CD4-positive, alpha-beta T cell treated with Interleukin-2 at 100 ng/mL for 4 hours (primary cell): ENCODE results near the gene SLC2A5.

Experiments used
- DNase-seq: peaks from one replicate; pipeline ENCODE4 v3.0.0-alpha.2; 2020; ENCODE audit warnings: low spot score

SLC2A5 gene

GRCh38 chr1:9061252-9061960 is 8.0 kb downstream of the SLC2A5 start:
- DNase-seq: no peak

DNA sequence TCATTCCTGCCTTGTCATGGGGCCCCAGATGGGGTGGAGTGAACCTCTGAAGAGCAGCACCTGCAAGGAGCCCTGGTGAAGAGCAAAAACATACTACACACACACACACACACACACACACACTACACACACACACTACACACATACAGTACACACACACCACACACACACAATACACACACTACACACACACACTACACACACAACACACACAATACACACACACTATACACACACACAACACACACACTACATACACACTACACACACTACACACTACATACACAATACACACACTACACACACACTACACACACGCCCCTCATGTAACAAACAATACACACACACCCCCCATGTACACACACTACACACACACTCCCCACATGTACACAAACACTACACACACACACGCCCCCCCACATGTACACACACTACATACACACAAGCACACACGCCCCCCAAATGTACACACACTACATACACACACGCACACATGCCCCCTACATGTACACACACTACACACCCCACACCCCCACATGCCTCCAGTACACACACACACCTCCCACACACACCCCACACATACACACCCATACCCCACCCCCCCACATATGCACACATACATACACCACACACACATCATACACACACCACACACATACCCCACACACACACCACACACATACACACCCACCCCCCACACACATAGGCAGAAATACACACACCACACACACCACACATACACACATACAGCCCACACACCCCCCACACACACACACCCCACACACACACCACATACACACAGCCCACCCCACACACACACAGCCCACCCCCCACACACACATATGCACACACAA is 9.3 kb downstream of the SLC2A5 start:
- no peak for DNase-seq

GRCh38 chr1:9058465-9058864 is 11.0 kb downstream of the SLC2A5 start:
- no peak for DNase-seq

- DNase-seq: no peak
These were observed 11.6 kb downstream of the SLC2A5 start for GRCh38 chr1:9057851-9058250.

DNA sequence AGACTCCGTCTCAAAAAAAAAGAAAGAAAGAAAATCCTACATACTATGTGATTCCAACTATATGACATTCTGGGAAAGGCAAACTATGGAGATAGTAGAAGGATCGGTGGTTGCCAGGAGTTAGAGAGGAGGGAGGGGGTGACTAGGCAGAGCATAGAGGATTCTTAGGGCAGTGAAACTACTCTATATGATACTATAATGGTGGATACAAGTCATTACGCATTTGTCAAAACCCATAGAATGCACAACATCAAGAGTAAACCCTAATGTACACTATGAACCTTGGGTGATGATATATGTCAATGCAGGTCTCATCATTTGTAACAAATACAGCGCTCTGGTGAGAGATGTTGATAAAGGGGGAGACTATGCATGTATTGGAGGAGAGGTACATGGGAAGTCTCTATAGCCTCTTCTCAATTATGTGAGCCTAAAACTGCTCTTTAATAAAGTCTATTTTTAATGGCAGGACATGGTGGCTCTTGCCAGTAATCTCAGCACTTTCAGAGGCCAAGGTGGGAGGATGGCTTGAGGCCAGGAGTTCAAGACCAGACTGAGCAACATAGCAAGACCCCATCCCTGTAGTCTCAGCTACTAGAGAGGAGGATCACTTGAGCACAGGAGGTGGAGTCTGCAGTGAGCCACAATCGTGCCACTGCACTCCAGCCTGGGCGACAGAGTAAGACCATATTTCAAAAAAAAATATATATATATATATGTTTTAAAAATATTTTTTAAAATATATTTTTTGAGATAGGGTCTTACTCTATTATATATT is 17.0 kb downstream of the SLC2A5 start:
- DNase-seq: no peak

DNA sequence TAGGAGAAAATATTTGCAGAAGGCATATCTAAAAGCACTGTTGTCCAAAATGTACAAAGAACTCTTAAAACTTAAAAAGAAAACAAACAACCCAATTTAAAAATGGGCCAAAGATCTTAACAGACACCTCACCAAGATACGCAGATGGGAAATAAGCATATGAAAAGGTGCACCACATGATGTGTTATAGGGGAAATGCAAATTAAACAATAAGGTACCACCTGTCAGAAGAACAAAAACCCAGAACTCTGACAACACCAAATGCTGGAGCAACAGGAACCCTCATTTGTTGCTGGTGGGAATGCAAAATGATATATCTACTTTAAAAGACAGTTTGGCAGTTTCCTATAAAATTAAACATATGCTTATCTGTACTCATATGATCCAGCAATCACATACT is 18.1 kb downstream of the SLC2A5 start:
- no peak for DNase-seq

GRCh38 chr1:9050803-9051202 is 18.6 kb downstream of the SLC2A5 start:
- no peak for DNase-seq

GRCh38 chr1:9048551-9048950 is 20.9 kb downstream of the SLC2A5 start:
- DNase-seq: no peak

DNA sequence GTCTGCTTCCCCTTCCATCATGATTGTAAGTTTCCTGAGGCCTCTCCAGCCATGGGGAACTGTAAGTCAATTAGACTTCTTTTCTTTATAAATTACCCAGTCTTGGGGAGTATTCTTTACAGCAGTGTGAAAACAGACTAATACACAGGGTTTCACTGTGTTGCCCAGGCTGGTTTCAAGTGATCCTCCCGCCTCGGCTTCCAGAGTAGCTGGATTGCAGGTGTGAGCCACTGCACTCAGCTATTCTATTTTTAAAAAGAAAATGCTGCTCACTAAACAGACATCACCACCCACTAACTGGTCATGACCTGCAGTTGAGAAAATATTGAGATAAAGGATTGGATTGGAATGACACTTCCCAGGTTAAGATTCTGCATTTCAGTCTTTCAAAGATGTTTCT is 22.4 kb downstream of the SLC2A5 start:
- DNase-seq: no peak

GRCh38 chr1:9045861-9046510 is 23.4 kb downstream of the SLC2A5 start:
- no peak for DNase-seq

GRCh38 chr1:9044236-9044635 is 25.2 kb downstream of the SLC2A5 start:
- DNase-seq: no peak

DNA sequence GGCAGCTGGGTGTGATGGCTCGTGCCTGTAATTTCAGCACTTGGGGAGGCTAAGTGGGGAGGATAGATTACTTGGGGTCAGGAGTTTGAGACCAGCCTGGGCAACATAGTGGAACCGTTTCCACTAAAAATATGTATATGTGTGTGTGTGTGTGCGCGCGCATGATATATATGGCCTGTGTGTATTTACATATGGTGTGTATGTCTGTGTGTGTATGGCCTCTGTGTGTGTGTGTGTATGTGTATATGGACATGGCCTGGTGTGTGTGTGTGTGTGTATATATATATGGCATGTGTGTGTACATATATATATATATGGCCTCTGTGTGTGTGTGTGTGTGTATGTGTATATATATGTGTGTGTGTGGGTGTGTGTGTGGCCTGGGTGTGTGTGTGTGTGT is 27.2 kb downstream of the SLC2A5 start:
- no peak for DNase-seq

GRCh38 chr1:9041116-9041779 is 28.2 kb downstream of the SLC2A5 start:
- DNase-seq: no peak

DNA sequence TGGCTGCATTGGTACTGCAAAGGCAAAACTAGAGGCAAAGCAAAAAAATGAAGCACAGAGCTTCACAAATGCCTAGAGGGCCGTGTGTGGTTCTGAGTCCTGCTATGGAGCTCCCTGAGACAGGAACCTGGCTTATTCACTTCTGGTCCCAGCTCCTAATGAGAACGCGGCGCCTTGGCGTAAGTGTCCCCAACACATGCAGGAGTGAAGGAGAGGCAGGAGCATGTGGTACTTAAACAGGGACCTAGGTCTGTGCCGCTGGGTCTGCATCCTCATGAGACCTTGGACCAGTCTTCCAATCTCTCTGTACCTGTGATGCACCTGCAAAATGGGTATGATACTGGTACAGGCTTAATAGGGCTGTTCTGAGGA is 28.8 kb downstream of the SLC2A5 start:
- no peak for DNase-seq

DNA sequence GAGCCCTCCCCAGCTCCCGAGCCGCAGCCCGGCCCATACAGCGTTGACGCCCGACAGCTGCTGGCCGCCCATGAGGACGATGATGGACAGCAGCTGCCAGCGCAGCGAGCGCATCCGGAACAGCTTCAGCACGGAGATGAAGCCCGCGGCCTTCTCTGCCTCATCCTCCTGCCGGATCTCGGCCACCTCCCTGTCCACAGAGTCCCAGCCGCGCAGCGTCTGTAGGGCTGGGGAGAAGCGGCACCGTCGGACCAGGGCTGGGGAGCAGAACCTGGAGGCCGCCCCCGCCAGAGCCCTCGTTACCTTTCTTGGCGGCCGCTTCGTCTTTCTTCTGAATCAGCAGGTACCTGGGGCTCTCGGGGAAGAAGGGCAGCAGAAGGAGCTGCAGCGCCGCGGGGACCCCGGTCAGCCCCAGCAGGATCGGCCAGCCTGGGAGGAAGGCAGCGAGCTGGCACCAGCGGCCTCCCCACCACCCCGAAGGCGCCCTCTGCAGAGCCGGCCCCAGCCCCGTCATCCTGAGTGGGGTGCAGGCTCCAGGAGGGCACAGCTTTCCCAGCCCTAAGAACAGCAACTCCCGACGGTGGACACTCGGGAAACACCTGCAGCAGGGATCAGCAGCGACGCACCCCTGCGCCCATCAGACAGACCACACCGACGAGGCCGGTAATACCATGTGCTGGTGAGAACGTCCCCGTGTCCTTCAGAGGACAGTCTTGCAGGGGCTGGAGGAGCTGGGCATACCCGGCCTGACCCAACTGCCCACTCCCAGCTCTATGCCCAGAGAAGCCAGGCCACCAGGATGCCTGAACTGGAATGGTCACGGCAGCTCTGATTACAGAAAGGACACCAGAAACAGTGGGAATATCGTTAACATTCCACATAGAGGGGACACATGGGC is 29.4 kb downstream of the SLC2A5 start:
- no peak for DNase-seq

DNA sequence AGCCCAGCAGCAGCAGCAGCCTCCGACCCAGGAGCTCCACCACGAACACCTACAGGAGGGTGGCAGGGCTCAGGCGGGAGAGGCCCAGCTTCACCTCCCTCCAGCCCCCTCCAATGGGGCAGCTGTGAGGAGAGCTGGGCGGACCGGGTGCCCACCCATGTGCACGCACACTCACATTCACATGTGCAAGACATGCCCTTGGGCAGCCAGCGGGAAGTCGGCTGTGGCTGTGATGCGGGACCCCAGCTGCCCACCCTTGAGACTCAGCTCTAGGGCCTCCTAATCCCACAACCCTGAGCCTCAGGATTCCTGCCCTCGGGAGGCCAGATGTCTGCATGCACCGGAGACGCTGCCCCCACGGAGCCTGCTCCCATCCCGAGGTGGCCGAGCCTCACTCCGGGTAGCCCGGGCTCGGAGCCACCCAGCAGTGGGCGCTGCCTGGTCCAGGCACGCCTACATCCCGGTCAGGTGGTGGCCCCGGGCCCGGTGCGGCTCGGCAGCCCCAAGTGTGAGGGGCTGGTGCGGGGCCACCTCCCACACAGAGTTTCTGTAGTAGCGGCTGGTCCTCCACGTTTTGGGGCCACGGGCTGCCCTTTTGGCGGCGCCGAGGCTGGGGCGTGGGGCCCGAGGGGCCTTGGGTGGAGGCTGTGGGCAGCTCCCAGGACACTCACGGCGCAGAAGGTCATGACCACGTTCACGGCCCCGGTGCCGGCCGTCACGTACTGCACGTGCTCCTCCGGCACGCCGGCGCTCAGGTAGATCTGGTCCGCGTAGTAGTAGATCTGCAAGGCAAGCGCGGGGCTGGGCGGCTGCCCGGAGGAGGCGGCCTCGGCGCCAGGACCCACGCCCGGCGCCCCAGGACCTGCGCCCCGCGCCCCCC is 30.3 kb downstream of the SLC2A5 start:
- no peak for DNase-seq

- no peak for DNase-seq
These were observed 31.1 kb downstream of the SLC2A5 start for GRCh38 chr1:9038338-9038650.

GRCh38 chr1:9037476-9038337 is 31.7 kb downstream of the SLC2A5 start:
- DNase-seq: no peak

DNA sequence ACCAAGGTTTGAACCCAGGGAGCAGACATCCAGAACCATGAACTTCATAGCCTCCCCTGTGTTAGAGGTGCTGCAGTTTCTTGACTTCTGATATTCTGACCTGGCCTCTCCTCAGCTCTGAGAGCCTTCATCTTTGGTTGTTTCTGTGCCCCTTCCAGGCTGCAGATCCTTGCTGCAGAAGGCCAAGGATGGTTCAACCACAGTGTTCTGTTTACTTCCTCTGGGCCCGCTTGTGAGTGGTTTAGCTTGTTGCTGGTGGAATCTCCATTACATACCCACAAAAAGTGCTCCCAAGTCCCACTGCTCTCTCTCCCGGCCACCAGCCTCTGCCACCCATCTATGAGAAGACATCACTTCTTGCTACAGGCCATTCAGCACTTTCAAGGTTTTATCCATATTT is 34.2 kb downstream of the SLC2A5 start:
- no peak for DNase-seq
